Stimulated activated CD4-positive, alpha-beta T cell treated with anti-CD3 and anti-CD28 coated beads, Interleukin-1b, Interleukin-23, amount 100 ng/mL, for 4 hours (primary cell): ENCODE data around the gene ZNF439.
"Not testable (repeated sequence)": the region's sequence is repeated elsewhere in the genome, so short reads cannot be mapped to it uniquely, and the experiment has no call there.

ENCODE experiments used
- DNase-seq, 2 donors: peaks; one replicate each; pipeline ENCODE4 v3.0.0-alpha.2; 2020; ENCODE audit warnings: low read depth in 2 of 2

The ZNF439 gene

GRCh38 chr19:11868188-11868587 is 19.7 kb downstream of the ZNF439 start:
- no peak for DNase-seq

- DNase-seq, result no peak
These were observed 24.1 kb downstream of the ZNF439 start for GRCh38 chr19:11872624-11873023.

- no peak for DNase-seq
These were observed 25.2 kb downstream of the ZNF439 start for GRCh38 chr19:11873762-11874161.

GRCh38 chr19:11879687-11880266 is 31.3 kb downstream of the ZNF439 start:
- DNase-seq, result peak; percentile 15 to 38

GRCh38 chr19:11880598-11880997 is 32.1 kb downstream of the ZNF439 start:
- DNase-seq, result no peak

GRCh38 chr19:11881151-11881800 is 32.8 kb downstream of the ZNF439 start:
- DNase-seq, result peak; percentile 30 to 57

- no peak for DNase-seq
These were observed 34.1 kb downstream of the ZNF439 start for GRCh38 chr19:11882606-11883005.

- no peak for DNase-seq
These were observed 38.7 kb downstream of the ZNF439 start for GRCh38 chr19:11887234-11887610.

- DNase-seq, result peak; percentile 38 to 50
These were observed 39.3 kb downstream of the ZNF439 start, which contains the start of gene ZNF69 for GRCh38 chr19:11887611-11888531. ZNF69 (plus strand) TSS chr19:11887782; CDS start chr19:11887924, 142 bp downstream.

- not testable (repeated sequence) for DNase-seq
These were observed 41.4 kb downstream of the ZNF439 start for GRCh38 chr19:11889901-11890300.

- DNase-seq, result no peak
These were observed 42.1 kb downstream of the ZNF439 start for GRCh38 chr19:11890634-11891033.

GRCh38 chr19:11894851-11895250 is 46.3 kb downstream of the ZNF439 start:
- no peak for DNase-seq

GRCh38 chr19:11902228-11902627 is 53.7 kb downstream of the ZNF439 start:
- DNase-seq, result no peak

GRCh38 chr19:11905928-11906327 is 57.4 kb downstream of the ZNF439 start:
- no peak for DNase-seq

- not testable (repeated sequence) for DNase-seq
These were observed 63.4 kb downstream of the ZNF439 start for GRCh38 chr19:11911937-11912336.

GRCh38 chr19:11914417-11915051 is 66.0 kb downstream of the ZNF439 start:
- not testable (repeated sequence) for DNase-seq
